Suprapubic skin (tissue), 4 donors: ENCODE data around the gene DEK. TPM values are rescaled to one million over a fixed set of nuclear protein-coding genes. Genes with fewer than 3 reads are reported as not detected.

ENCODE experiments used
- DNase-seq, 2 donors: peaks; one replicate each; pipeline ENCODE4 v3.0.0-alpha.2; 2019; ENCODE audit warnings: low spot score in 2 of 2
- H3K27ac ChIP-seq: fragments of 200-600 bp; sonication (generic); one replicate; pipeline ENCODE4 v1.5.1; 2019
- H3K27me3 ChIP-seq: fragments of 200-600 bp; sonication (generic); one replicate; pipeline ENCODE4 v1.5.1; 2019
- H3K36me3 ChIP-seq: fragments of 200-600 bp; sonication (generic); one replicate; pipeline ENCODE4 v1.5.1; 2019
- H3K4me1 ChIP-seq: fragments of 200-600 bp; sonication (generic); one replicate; pipeline ENCODE4 v1.5.1; 2019
- H3K4me3 ChIP-seq: fragments of 200-600 bp; sonication (generic); one replicate; pipeline ENCODE4 v1.5.1; 2019; ENCODE audit warnings: mild to moderate bottlenecking
- H3K9me3 ChIP-seq: fragments of 200-600 bp; sonication (generic); one replicate; pipeline ENCODE4 v1.5.1; 2019
- EP300 ChIP-seq: sonication (generic); formaldehyde crosslinking; IDR thresholded peaks from one replicate; pipeline ENCODE4 v1.6.1; 2017; ENCODE audit warnings: antibody characterized with exemption
- POLR2A ChIP-seq, 2 donors: fragments of 450-650 bp; IDR thresholded peaks; one replicate each; pipeline ENCODE4 v1.6.1; 2017; ENCODE audit warnings: antibody characterized with exemption in 2 of 2, mild to moderate bottlenecking in 2 of 2, moderate library complexity in 2 of 2
- POLR2AphosphoS5 ChIP-seq, 3 donors: sonication (generic); formaldehyde crosslinking; IDR thresholded peaks; one replicate each; pipeline ENCODE4 v1.6.1; 2017; ENCODE audit warnings: antibody characterized with exemption in 3 of 3
- WGBS: methylation state at CpG from one replicate; pipeline ENCODE4 v1.1.5; 2018; 5-methylcytosine and 5-hydroxymethylcytosine counted together
- total RNA-seq, 4 donors: library from RNA; depleted of rRNA; stranded (reverse); fragments of >200 nt; gene quantifications; one replicate each; pipeline ENCODE4 v1.1.0, GENCODE V29; 2016
- TF ChIP-seq, protein P1 (sequence below), 2 donors: fragments of 200-600 bp in 1 of 2; fragments of 450-650 bp in 1 of 2; sonication (generic) in 1 of 2; IDR thresholded peaks; one replicate each; pipeline ENCODE4 v1.5.1; 2016 to 2019; ENCODE audit warnings: antibody characterized with exemption in 2 of 2, mild to moderate bottlenecking in 1 of 2, moderate library complexity in 1 of 2

The DEK gene
- total RNA-seq, 4 donors from 2014 or later, result 57.6 to 90.3 (median 64.4) TPM

DNA sequence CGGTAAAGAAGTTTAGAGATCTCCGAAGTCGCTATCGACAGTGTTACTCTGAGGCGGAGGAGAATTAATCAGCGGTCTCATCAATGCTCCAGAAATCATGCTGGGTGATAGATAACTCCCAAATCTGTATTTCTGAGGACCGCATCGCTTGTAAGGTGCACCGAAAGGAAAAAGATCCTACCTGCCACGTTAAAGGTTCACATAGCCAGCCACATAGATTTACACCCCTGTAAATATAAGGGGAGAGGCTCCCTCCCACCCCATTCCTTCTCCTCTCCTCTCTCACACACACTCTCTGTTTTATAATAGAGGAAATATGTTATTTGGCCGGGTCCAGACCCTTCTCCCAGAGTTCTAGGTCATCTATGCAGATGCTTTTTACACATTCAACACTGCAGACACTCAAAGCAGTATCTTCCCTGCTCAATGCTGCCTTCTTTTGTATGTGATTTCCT lies 620 bp upstream of the DEK start:
- no peak for TF ChIP-seq EP300
- TF ChIP-seq, protein P1, sequence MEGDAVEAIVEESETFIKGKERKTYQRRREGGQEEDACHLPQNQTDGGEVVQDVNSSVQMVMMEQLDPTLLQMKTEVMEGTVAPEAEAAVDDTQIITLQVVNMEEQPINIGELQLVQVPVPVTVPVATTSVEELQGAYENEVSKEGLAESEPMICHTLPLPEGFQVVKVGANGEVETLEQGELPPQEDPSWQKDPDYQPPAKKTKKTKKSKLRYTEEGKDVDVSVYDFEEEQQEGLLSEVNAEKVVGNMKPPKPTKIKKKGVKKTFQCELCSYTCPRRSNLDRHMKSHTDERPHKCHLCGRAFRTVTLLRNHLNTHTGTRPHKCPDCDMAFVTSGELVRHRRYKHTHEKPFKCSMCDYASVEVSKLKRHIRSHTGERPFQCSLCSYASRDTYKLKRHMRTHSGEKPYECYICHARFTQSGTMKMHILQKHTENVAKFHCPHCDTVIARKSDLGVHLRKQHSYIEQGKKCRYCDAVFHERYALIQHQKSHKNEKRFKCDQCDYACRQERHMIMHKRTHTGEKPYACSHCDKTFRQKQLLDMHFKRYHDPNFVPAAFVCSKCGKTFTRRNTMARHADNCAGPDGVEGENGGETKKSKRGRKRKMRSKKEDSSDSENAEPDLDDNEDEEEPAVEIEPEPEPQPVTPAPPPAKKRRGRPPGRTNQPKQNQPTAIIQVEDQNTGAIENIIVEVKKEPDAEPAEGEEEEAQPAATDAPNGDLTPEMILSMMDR (IDR thresholded peaks at IDR 0.05), result no peak
- no peak for TF ChIP-seq POLR2A (IDR thresholded peaks at IDR 0.05)
- TF ChIP-seq POLR2AphosphoS5 (IDR thresholded peaks at IDR 0.05), result no peak
- Histone ChIP-seq H3K27ac (peak overlapping the region; percentile 100), H3K27me3 (no peaks in the 10 kb centered on the region), H3K4me1 (peaks cover 42% of the 10 kb centered on the region), H3K4me3 (peak overlapping the region; percentile 96), H3K36me3 (no peaks in the 10 kb centered on the region), H3K9me3 (no peaks in the 10 kb centered on the region)
- no peak for DNase-seq
- 3% methylated on average over 11 of the region's 11 CpGs for WGBS

GRCh38 chr6:18263418-18264218 lies 712 bp downstream of the DEK start:
- peak in 1 of 2 donors; percentile 83 for DNase-seq
- Histone ChIP-seq H3K27ac (peak overlapping the region; percentile 100), H3K27me3 (no peaks in the 10 kb centered on the region), H3K4me3 (peak overlapping the region; percentile 96), H3K9me3 (no peaks in the 10 kb centered on the region), H3K4me1 (peaks cover 47% of the 10 kb centered on the region), H3K36me3 (no peaks in the 10 kb centered on the region)
- TF ChIP-seq EP300, result no peak
- no peak for TF ChIP-seq POLR2A (IDR thresholded peaks at IDR 0.05)
- TF ChIP-seq, protein P1 (IDR thresholded peaks at IDR 0.05), result no peak
- TF ChIP-seq POLR2AphosphoS5 (IDR thresholded peaks at IDR 0.05), result no peak
- under 1% methylated on average over 34 of the region's 50 CpGs for WGBS

DNA sequence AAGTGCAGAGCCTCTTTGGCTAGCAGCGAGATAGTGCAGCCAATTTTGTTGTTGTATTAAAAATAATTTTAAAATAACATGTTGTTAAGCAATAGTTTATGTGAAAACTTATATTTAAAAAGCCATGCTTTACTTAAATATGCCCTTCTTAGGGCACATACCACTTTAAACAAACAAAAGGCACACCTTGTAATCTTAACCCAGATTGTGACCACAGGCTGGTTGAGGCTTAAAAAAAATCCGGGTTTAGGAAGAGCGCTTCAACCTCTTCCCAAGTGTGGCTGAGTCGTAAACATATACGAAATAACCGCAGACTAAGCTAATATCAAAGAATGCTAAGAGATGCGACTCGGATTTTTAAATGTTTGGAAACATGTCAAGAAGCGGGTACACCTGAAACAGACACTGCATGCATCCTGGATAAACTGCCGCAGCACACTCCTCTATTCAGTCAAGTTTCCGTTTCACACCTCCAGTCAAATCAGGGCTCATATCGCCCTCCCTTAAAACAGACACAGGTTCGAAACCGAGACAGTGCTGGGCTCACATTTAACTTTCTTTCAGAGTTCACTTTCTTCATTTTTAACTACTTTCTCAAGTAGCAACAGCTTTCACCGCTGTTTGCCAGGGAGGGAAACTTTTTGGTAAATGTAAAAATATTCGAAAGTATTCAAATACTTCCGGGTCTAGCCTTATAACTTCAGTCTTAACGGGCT lies 1.5 kb downstream of the DEK start:
- TF ChIP-seq, protein P1 (IDR thresholded peaks at IDR 0.05), result no peak
- TF ChIP-seq EP300 (no peak), POLR2AphosphoS5 (IDR thresholded peaks at IDR 0.05) (no peak), POLR2A (IDR thresholded peaks at IDR 0.05) (no peak)
- Histone ChIP-seq H3K36me3 (peaks cover under 1% of the 10 kb centered on the region), H3K27ac (peak overlapping the region; percentile 100), H3K9me3 (no peaks in the 10 kb centered on the region), H3K27me3 (no peaks in the 10 kb centered on the region), H3K4me1 (peaks cover 51% of the 10 kb centered on the region), H3K4me3 (peak overlapping the region; percentile 96)
- no peak for DNase-seq
- 6% methylated on average over 18 of the region's 18 CpGs for WGBS

- Histone ChIP-seq H3K36me3 (peaks cover 11% of the 10 kb centered on the region), H3K4me1 (peaks cover 51% of the 10 kb centered on the region), H3K4me3 (peak overlapping the region; percentile 96), H3K9me3 (no peaks in the 10 kb centered on the region), H3K27me3 (no peaks in the 10 kb centered on the region), H3K27ac (no peak overlapping the region)
- no peak for DNase-seq
- TF ChIP-seq POLR2AphosphoS5 (IDR thresholded peaks at IDR 0.05) (no peak), POLR2A (IDR thresholded peaks at IDR 0.05) (no peak), EP300 (no peak)
- TF ChIP-seq, protein P1 (IDR thresholded peaks at IDR 0.05), result no peak
- WGBS, result 69% methylated on average over 6 of the region's 6 CpGs
These were observed 2.5 kb downstream of the DEK start for GRCh38 chr6:18261877-18262276.
